Prostate gland (tissue), 2 donors: ENCODE data around the gene KLHL24. TPM values are rescaled to one million over a fixed set of nuclear protein-coding genes. Genes with fewer than 3 reads are reported as not detected.

Experiments
- DNase-seq: peaks from one replicate; pipeline ENCODE4 v3.0.0-alpha.2; 2019; ENCODE audit warnings: low spot score
- H3K27ac ChIP-seq, 2 donors: fragments of 200-600 bp; sonication (generic); 2 replicates each; pipeline ENCODE4 v1.5.1; 2017 to 2019
- H3K27me3 ChIP-seq: fragments of 200-600 bp; sonication (generic); replicated peaks from 2 replicates; pipeline ENCODE4 v1.5.1; 2019; ENCODE audit not compliant: insufficient read depth
- H3K36me3 ChIP-seq, 2 donors: fragments of 200-600 bp; sonication (generic); 1 replicate in 1 of 2; 2 replicates in 1 of 2; pipeline versions ENCODE4 v1.5.1 to v1.8.1; 2017 to 2019
- H3K4me1 ChIP-seq: fragments of 200-600 bp; sonication (generic); replicated peaks from 2 replicates; pipeline ENCODE4 v1.5.1; 2019
- H3K4me3 ChIP-seq, 2 donors: fragments of 200-600 bp; sonication (generic); 2 replicates each; pipeline ENCODE4 v1.5.1; 2017 to 2019
- H3K9me3 ChIP-seq: fragments of 200-600 bp; sonication (generic); 2 replicates; pipeline ENCODE4 v1.5.1; 2017
- POLR2A ChIP-seq: fragments of 450-650 bp; IDR thresholded peaks from one replicate; pipeline ENCODE4 v1.6.1; 2016; ENCODE audit warnings: antibody characterized with exemption, mild to moderate bottlenecking
- POLR2AphosphoS5 ChIP-seq: sonication (generic); formaldehyde crosslinking; IDR thresholded peaks from one replicate; pipeline ENCODE4 v1.6.1; 2017; ENCODE audit warnings: antibody characterized with exemption
- WGBS: methylation state at CpG from one replicate; pipeline ENCODE4 v1.1.5; 2018; 5-methylcytosine and 5-hydroxymethylcytosine counted together
- intact Hi-C: fragments of 100-400 bp; cut with DNase I; formaldehyde crosslinking; loops from one replicate; pipeline ENCODE4 v1.14.2; 2022
- total RNA-seq, 2 donors: library from RNA; depleted of rRNA; stranded (reverse); fragments of >200 nt; gene quantifications; one replicate each; pipeline ENCODE4 v1.1.0, GENCODE V29; 2016
- TF ChIP-seq, protein P1 (sequence below), 4 experiments: fragments of 200-600 bp in 2 of 4; fragments of 450-650 bp in 2 of 4; sonication (generic) in 2 of 4; IDR thresholded peaks; 1 replicate in 3 of 4; 2 replicates in 1 of 4; pipeline ENCODE4 v1.5.1; 2016 to 2019; ENCODE audit warnings: antibody characterized with exemption in 4 of 4, mild to moderate bottlenecking in 2 of 4, moderate library complexity in 2 of 4

Gene KLHL24
- total RNA-seq, 2 donors from 2014 or later, result 69.5 to 79.2 TPM

- no peak overlapping the region for H3K27ac ChIP-seq
- no peaks in the 10 kb centered on the region for H3K4me1 ChIP-seq
- no peaks in the 10 kb centered on the region for H3K9me3 ChIP-seq
- intact Hi-C loops, result no loop called here
- no peaks in the 10 kb centered on the region for H3K27me3 ChIP-seq
- 76% methylated on average over 7 of the region's 7 CpGs for WGBS
- H3K36me3 ChIP-seq, result no peaks in the 10 kb centered on the region
- TF ChIP-seq POLR2AphosphoS5, result no peak
- TF ChIP-seq POLR2A, result no peak
- TF ChIP-seq, protein P1, sequence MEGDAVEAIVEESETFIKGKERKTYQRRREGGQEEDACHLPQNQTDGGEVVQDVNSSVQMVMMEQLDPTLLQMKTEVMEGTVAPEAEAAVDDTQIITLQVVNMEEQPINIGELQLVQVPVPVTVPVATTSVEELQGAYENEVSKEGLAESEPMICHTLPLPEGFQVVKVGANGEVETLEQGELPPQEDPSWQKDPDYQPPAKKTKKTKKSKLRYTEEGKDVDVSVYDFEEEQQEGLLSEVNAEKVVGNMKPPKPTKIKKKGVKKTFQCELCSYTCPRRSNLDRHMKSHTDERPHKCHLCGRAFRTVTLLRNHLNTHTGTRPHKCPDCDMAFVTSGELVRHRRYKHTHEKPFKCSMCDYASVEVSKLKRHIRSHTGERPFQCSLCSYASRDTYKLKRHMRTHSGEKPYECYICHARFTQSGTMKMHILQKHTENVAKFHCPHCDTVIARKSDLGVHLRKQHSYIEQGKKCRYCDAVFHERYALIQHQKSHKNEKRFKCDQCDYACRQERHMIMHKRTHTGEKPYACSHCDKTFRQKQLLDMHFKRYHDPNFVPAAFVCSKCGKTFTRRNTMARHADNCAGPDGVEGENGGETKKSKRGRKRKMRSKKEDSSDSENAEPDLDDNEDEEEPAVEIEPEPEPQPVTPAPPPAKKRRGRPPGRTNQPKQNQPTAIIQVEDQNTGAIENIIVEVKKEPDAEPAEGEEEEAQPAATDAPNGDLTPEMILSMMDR (IDR thresholded peaks at IDR 0.05), result no peak
- DNase-seq, result no peak
- no peak overlapping the region for H3K4me3 ChIP-seq
These were observed 21.8 kb upstream of the KLHL24 start for GRCh38 chr3:183613366-183614285.

- intact Hi-C loops, result no loop called here
- H3K4me1 ChIP-seq, result no peaks in the 10 kb centered on the region
- no peaks in the 10 kb centered on the region for H3K9me3 ChIP-seq
- 95% methylated on average over 2 of the region's 2 CpGs for WGBS
- no peak overlapping the region for H3K27ac ChIP-seq
- DNase-seq, result no peak
- H3K27me3 ChIP-seq, result no peaks in the 10 kb centered on the region
- no peaks in the 10 kb centered on the region for H3K36me3 ChIP-seq
- TF ChIP-seq, protein P1 (IDR thresholded peaks at IDR 0.05), result no peak
- TF ChIP-seq POLR2AphosphoS5, result no peak
- no peak for TF ChIP-seq POLR2A
- no peak overlapping the region for H3K4me3 ChIP-seq
These were observed 16.9 kb upstream of the KLHL24 start for GRCh38 chr3:183618542-183618941.

DNA sequence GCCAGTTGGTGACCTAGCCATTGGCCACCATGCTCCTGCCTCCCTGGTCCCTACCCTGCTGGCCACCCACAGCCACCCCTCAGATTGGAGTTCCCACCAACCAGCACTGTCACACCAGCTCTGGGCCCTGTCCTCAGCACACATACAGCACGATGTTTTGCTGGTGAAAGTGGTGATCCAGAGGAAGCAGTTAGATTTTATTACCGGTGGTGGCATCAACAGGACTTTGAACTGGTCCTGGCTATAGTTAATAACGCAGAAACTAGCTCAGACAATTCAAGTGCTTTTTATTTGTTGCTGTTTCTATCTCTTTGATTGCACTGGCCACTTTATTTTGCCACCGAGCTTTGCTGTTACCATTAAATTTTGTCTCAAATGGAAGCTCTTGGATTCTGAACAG, 16.4 kb upstream of the KLHL24 start:
- Histone ChIP-seq H3K9me3 (no peaks in the 10 kb centered on the region), H3K27ac (no peak overlapping the region), H3K27me3 (no peaks in the 10 kb centered on the region), H3K4me1 (no peaks in the 10 kb centered on the region), H3K4me3 (no peak overlapping the region), H3K36me3 (no peaks in the 10 kb centered on the region)
- 77% methylated on average over 4 of the region's 4 CpGs for WGBS
- no peak for DNase-seq
- intact Hi-C loops, result no loop called here
- no peak for TF ChIP-seq POLR2AphosphoS5
- TF ChIP-seq POLR2A, result no peak
- TF ChIP-seq, protein P1 (IDR thresholded peaks at IDR 0.05), result no peak

DNA sequence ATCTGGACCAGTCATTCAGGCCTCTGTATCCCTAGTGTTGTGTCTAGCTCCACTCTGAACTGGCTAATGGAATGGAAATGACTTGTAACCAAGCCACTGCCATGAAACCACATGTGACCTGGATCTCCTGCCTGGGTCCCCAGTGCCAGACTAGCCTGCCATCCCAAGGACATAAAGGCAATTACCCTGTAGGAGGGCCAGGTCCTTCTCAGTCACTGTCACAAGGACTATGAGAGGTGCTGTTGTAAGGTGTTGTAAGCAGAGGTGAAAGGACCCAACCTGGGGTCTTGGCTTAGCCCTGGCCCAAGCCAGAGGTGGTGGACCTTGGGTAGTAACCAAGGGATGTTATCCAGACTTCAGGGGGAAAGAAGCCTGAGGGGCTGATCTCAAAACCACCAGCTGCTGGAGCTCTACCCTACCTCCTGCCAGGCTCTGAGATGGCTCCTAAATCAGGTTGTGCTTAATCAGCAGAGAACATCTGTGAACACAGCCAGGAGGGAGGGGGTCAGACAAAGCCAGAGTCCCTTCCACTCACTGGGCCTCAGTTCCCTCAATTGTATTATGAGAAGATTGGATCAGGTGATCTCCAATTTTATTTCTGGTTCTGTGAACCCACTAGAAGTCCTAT, 15.7 kb upstream of the KLHL24 start:
- intact Hi-C loops, result no loop called here
- no peaks in the 10 kb centered on the region for H3K4me1 ChIP-seq
- no peak for TF ChIP-seq POLR2A
- no peak for TF ChIP-seq POLR2AphosphoS5
- TF ChIP-seq, protein P1 (IDR thresholded peaks at IDR 0.05), result no peak

More for the DNA sequence above, 15.7 kb upstream of the KLHL24 start:
- Histone ChIP-seq H3K27me3 (no peaks in the 10 kb centered on the region), H3K4me3 (no peak overlapping the region), H3K36me3 (no peaks in the 10 kb centered on the region), H3K9me3 (no peaks in the 10 kb centered on the region), H3K27ac (no peak overlapping the region)
- DNase-seq, result no peak
